HG02884 (cell line): ENCODE results near the gene CNTNAP2.

Experiments
- ATAC-seq: cut with Tn5 transposase; IDR thresholded peaks from one replicate; pipeline ENCODE4 v1.9.1; 2021; ENCODE audit warnings: mild to moderate bottlenecking, moderate library complexity; ENCODE audit not compliant: unreplicated experiment

The CNTNAP2 gene

GRCh38 chr7:148147438-148147837 lies 2030.8 kb downstream of the CNTNAP2 start:
- no peak for ATAC-seq

- ATAC-seq, result no peak
Observed at GRCh38 chr7:148148456-148148855, 2031.9 kb downstream of the CNTNAP2 start.

DNA sequence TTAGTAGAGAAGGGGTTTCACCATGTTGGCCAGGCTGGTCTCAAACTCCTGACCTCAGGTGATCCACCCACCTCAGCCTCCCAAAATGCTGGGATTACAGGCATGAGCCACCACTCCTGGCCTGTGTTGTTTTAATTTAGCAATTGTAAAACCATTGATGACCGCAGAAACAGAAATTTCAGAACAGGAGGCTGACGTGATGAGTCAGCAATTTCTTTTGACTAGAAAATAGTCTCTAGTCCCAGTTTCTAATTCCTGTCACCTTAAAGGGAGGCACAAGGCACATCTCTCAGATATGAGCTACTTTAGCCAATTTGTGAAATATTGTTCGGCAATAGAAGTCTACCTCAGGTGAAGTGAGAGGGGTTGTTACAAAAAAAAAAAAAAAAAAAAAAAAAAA lies 2033.1 kb downstream of the CNTNAP2 start:
- no peak for ATAC-seq

- ATAC-seq, result no peak
Observed at GRCh38 chr7:148151778-148152177, 2035.2 kb downstream of the CNTNAP2 start.

DNA sequence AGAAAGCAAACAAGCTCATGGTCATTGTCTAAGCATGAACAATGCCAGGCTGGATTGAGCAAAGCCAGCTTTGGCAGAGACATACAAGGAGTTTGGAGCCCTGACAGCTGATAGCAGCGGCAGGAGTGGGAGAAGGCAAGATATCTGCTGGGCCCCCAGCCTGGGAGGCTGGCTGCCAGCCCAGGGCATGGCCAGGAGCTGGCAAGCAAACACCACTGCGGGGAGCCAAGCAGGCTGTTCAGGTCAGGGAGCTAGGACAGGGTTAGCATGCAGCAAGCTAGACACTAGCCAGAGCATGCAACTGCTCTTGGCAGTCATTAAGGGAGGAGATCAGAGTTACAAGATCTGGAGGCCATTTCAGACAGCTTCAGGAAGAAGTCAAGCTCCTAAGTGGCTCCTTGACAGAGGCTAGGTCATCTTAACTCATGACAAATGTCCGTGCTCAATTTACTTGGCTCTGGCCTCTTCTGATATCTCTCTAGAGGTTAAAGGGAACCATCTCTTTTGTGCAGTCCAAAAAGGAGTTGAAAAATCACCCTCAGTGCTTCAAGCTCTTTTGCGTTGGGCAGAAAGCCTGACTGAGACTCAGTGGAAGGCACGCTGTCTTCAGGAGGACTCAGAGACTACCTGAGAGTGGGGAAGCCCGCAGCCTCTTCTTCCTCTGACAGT lies 2037.1 kb downstream of the CNTNAP2 start:
- no peak for ATAC-seq

GRCh38 chr7:148155000-148155399 lies 2038.4 kb downstream of the CNTNAP2 start:
- ATAC-seq, result no peak

DNA sequence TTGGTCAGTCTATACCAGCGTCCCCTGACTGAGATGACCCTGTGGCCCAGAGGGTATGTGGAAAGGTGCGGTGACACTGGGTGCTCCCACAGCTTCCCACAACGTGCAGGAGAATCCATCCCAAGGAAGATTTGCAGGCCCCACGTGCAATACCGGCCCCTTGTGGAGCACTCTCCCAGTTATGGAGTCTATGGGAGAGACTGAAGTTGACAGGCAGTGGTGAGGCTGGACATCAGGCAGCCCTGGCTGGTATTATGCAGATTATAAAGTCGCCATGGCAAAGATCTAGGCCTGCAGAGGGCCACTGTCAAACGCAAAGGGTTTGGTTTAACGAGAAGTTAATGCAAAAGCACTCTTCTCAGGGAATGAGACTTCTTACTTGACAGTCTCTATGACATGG lies 2039.2 kb downstream of the CNTNAP2 start:
- no peak for ATAC-seq

DNA sequence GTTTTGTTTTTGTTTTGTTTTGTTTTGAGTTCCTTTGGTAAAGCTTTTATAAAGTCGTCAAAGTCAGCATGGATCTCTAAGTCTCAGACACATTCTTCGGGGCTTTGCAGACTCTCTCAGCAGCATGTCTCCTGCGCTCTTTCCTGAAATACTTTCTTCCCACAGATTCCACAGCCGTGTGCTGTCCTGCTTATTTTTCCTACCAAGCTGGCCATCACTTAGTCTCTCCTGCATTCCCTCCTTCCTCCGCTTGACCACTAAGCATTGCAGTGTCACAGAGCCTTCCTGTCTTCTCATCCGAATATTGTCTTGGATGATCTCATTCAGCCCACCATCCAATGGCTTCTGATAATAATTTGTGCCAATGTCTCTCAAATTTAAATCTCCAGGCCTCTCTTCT lies 2039.6 kb downstream of the CNTNAP2 start:
- ATAC-seq, result no peak

- no peak for ATAC-seq
Observed at GRCh38 chr7:148159331-148159730, 2042.7 kb downstream of the CNTNAP2 start.

DNA sequence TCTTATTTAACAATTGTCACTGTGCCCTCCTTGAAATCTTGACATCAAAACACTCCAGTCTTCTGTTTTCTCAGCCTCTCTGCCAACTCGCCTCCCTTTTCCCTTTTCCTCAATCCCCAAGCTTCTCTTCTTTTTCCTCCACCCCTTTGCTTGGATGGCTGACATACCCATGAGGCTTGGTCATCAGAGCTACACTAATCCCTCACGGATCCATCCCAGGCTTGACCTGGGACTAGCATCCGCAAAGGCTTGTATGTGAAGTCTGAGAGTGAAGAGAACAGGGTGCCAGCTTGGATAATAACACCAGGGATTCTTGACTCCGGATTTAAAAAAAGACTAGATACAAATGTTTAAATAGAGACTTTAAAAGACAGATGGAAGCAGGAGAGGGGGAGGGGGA lies 2045.2 kb downstream of the CNTNAP2 start:
- no peak for ATAC-seq

- no peak for ATAC-seq
Observed at GRCh38 chr7:148162808-148163207, 2046.2 kb downstream of the CNTNAP2 start.

- ATAC-seq, result no peak
Observed at GRCh38 chr7:148163246-148163645, 2046.6 kb downstream of the CNTNAP2 start.

GRCh38 chr7:148172920-148173319 lies 2056.3 kb downstream of the CNTNAP2 start:
- ATAC-seq, result no peak

DNA sequence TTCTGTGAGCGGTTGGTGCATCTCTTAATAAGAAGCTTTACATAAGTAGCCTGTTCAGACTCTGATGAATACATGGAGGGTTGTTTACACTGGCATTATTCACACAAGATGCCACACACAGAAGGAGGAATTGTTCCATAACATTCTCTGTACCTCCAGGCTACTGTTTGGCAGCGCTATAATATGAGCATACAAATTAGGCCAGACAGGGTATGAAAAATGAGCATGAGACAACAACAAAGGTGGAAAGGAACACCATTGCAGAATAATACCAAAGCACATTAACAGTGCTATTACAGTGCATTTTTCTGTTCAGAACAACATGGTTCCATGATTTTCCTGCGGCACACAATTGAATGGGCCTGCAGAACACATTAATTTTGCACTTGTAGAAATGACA lies 2056.8 kb downstream of the CNTNAP2 start:
- ATAC-seq, result no peak

- ATAC-seq, result no peak
Observed at GRCh38 chr7:148174376-148174775, 2057.8 kb downstream of the CNTNAP2 start.

GRCh38 chr7:148175512-148175911 lies 2058.9 kb downstream of the CNTNAP2 start:
- no peak for ATAC-seq

- no peak for ATAC-seq
Observed at GRCh38 chr7:148177972-148178371, 2061.4 kb downstream of the CNTNAP2 start.

- no peak for ATAC-seq
Observed at GRCh38 chr7:148180075-148180474, 2063.5 kb downstream of the CNTNAP2 start.

- no peak for ATAC-seq
Observed at GRCh38 chr7:148182264-148182663, 2065.7 kb downstream of the CNTNAP2 start.

DNA sequence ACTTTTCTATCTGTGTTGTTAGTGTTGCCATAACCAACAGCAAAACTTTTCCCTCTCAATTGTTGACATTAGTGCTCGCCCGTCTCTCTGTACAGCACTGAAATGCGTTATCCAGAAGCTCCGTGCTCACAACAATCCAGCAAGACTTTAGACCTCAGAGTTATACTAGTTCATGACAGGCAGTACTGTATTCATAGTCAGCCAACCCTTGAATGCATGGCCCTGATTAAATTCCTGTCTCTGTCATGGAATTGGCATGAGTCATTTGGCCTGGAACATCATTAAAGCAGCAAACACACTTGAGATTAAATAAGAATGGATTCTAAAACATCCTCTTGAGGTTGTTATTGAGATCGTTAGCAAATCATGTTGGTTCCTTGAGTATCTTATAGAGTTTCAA lies 2068.4 kb downstream of the CNTNAP2 start:
- ATAC-seq, result no peak

GRCh38 chr7:148187471-148187870 lies 2070.9 kb downstream of the CNTNAP2 start:
- ATAC-seq, result no peak

DNA sequence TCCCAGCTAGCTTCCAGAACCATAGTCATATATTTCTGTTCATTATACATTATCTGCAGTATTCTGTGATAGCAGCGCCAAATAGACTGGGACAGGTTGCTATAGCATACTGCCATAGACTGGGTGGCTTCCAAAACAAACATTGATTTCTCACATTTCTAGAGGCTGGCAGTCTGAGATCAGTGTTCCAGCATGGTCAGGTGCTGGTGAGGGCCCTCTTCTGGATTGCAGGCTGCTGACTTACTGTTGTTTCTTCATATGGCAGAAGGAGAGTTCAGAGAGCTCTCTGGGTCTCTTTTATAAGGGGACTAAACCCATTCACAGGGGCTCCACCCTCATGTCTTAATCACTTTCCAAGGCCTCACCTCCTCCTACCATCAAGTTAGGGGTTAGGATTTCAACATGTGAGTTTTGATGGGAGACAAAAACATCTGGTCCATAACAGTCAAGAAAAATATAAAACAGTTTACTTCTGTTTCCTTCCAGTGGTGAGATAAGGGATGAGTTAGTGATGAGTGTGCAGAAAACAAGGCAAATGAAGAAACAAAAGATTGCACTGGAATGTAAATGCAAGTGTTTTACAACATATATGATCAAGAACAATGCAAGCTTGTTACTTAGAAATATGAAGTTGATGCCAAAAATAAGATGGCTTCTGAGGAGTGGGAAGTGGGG lies 2074.9 kb downstream of the CNTNAP2 start:
- ATAC-seq, result no peak

GRCh38 chr7:148192491-148192890 lies 2075.9 kb downstream of the CNTNAP2 start:
- no peak for ATAC-seq
